ENCODE data around the gene COL5A1.

The COL5A1 gene

DNA sequence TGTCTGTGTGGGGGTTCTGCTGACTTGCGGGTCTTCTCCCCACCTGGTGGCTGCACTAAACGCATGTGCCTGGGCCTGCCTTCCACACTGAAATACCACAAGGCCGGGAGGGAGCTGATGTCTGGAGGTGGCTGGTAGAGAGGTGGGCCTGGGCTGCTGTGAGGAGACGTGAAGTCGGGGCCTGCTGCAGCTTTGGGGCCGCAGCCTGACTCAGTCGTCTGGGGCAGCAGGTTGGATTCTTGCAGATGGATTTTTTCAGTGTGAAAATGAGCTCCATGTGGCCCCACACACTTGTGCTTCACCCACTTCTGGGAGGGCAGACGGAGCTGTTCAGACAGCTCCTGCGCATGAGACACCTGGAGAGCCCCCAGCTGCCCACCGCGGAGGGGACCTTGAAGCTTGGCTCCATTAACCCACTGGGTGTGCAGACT, 29.3 kb downstream of the COL5A1 start:
- H3K27me3 ChIP-seq (ENCODE audit: insufficient read depth, poor library complexity, severe bottlenecking), result no peaks in the 10 kb centered on the region
- DNase-seq (ENCODE audit: low read depth in 1 of 2, low spot score in 1 of 2), result no peak

DNA sequence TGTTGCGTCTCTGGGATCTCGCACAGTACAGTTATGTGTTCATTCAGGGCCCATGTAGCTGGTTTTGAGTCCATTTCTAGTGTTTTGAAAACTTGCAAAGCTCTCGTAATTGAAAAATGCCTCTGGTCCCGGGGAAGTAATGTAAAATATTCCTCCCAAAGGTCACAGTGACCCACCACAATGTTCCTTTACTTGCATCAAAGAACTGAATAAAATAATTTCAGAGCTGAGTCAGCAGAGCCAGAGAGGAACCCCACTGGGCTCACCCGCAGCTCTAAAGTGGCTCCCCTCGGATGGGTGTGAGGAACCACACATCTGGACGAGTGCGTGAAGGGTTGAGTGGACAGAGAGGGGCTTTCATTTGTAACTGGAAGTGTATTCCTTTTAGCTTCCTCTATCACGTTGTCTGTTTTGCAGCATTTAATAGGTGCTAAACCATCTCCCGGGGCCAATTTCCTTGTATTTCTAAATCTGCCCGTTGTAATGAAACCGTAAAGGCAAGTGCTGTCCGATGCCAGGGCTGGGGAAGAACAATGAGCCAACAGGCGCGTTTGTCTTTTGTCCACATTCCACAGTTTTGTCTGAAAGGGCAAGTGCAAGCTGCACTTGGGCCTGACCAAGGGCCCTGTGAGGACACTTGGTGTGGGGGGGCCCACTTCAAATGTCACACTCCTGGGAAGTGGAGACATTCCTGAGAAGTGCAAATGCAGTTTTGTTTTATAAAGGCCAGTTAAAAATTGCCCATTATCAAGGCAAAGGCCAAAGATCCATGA, 29.9 kb downstream of the COL5A1 start:
- Histone ChIP-seq H3K27me3 (ENCODE audit: insufficient read depth, poor library complexity, severe bottlenecking) (no peaks in the 10 kb centered on the region), H3K27ac (replicated peaks) (no peak overlapping the region), H3K4me3 (replicated peaks; ENCODE audit: insufficient read depth, low read length) (no peak overlapping the region)
- TF ChIP-seq POLR2AphosphoS5 (IDR thresholded peaks at IDR 0.05; ENCODE audit: low read depth), result no peak
- TF ChIP-seq, protein P1, sequence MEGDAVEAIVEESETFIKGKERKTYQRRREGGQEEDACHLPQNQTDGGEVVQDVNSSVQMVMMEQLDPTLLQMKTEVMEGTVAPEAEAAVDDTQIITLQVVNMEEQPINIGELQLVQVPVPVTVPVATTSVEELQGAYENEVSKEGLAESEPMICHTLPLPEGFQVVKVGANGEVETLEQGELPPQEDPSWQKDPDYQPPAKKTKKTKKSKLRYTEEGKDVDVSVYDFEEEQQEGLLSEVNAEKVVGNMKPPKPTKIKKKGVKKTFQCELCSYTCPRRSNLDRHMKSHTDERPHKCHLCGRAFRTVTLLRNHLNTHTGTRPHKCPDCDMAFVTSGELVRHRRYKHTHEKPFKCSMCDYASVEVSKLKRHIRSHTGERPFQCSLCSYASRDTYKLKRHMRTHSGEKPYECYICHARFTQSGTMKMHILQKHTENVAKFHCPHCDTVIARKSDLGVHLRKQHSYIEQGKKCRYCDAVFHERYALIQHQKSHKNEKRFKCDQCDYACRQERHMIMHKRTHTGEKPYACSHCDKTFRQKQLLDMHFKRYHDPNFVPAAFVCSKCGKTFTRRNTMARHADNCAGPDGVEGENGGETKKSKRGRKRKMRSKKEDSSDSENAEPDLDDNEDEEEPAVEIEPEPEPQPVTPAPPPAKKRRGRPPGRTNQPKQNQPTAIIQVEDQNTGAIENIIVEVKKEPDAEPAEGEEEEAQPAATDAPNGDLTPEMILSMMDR (IDR thresholded peaks at IDR 0.05; ENCODE audit: insufficient read depth, low read length), result no peak
- TF ChIP-seq, protein P2, sequence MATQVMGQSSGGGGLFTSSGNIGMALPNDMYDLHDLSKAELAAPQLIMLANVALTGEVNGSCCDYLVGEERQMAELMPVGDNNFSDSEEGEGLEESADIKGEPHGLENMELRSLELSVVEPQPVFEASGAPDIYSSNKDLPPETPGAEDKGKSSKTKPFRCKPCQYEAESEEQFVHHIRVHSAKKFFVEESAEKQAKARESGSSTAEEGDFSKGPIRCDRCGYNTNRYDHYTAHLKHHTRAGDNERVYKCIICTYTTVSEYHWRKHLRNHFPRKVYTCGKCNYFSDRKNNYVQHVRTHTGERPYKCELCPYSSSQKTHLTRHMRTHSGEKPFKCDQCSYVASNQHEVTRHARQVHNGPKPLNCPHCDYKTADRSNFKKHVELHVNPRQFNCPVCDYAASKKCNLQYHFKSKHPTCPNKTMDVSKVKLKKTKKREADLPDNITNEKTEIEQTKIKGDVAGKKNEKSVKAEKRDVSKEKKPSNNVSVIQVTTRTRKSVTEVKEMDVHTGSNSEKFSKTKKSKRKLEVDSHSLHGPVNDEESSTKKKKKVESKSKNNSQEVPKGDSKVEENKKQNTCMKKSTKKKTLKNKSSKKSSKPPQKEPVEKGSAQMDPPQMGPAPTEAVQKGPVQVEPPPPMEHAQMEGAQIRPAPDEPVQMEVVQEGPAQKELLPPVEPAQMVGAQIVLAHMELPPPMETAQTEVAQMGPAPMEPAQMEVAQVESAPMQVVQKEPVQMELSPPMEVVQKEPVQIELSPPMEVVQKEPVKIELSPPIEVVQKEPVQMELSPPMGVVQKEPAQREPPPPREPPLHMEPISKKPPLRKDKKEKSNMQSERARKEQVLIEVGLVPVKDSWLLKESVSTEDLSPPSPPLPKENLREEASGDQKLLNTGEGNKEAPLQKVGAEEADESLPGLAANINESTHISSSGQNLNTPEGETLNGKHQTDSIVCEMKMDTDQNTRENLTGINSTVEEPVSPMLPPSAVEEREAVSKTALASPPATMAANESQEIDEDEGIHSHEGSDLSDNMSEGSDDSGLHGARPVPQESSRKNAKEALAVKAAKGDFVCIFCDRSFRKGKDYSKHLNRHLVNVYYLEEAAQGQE (IDR thresholded peaks at IDR 0.05; ENCODE audit: insufficient replicate concordance, low read depth), result no peak
- no peak for TF ChIP-seq SPI1 (IDR thresholded peaks at IDR 0.05; ENCODE audit: borderline replicate concordance, low read depth)
- TF ChIP-seq GABPA (IDR thresholded peaks at IDR 0.05; ENCODE audit: low read depth), result no peak
- DNase-seq (ENCODE audit: low read depth in 1 of 2, low spot score in 1 of 2), result no peak

More for the DNA sequence above, 29.3 kb downstream of the COL5A1 start:
- Histone ChIP-seq H3K27ac (replicated peaks) (no peak overlapping the region), H3K4me3 (replicated peaks; ENCODE audit: insufficient read depth, low read length) (no peak overlapping the region)
- TF ChIP-seq, protein P1 (IDR thresholded peaks at IDR 0.05; ENCODE audit: insufficient read depth, low read length), result no peak
- TF ChIP-seq GABPA (IDR thresholded peaks at IDR 0.05; ENCODE audit: low read depth), result no peak
- TF ChIP-seq SPI1 (IDR thresholded peaks at IDR 0.05; ENCODE audit: borderline replicate concordance, low read depth), result no peak
- no peak for TF ChIP-seq POLR2AphosphoS5 (IDR thresholded peaks at IDR 0.05; ENCODE audit: low read depth)
- TF ChIP-seq, protein P2 (IDR thresholded peaks at IDR 0.05; ENCODE audit: insufficient replicate concordance, low read depth), result no peak

DNA sequence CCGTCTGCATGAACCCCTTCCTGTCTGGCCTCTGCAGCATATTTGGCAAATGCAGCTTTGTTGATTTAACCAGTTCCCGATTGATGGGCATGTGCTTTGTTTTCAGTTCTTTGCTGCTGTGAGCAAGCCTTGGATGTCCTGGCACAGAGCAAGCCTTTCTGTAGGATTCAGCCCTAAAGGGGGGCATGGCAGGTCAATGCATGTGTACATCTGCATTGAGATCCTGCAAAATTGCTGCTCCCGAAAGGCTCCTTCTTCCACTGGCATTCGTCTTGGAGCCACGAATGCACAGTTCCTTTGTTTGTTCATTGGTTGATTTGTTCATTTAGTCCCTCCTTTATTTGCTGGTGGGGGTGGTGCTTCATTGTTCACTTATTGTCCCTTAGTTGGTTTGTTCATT, 34.8 kb downstream of the COL5A1 start:
- H3K4me3 ChIP-seq (replicated peaks; ENCODE audit: insufficient read depth, low read length), result no peak overlapping the region
- no peak for TF ChIP-seq POLR2AphosphoS5 (IDR thresholded peaks at IDR 0.05; ENCODE audit: low read depth)
- TF ChIP-seq GABPA (IDR thresholded peaks at IDR 0.05; ENCODE audit: low read depth), result no peak
- TF ChIP-seq, protein P1 (IDR thresholded peaks at IDR 0.05; ENCODE audit: insufficient read depth, low read length), result no peak
- TF ChIP-seq, protein P2 (IDR thresholded peaks at IDR 0.05; ENCODE audit: insufficient replicate concordance, low read depth), result no peak
- TF ChIP-seq SPI1 (IDR thresholded peaks at IDR 0.05; ENCODE audit: borderline replicate concordance, low read depth), result no peak
- no peak overlapping the region for H3K27ac ChIP-seq (replicated peaks)
- no peaks in the 10 kb centered on the region for H3K27me3 ChIP-seq (ENCODE audit: insufficient read depth, poor library complexity, severe bottlenecking)
- DNase-seq (ENCODE audit: low read depth in 1 of 2, low spot score in 1 of 2), result no peak

Data from HL-60 (cell line).